Gastrocnemius medialis (tissue), 4 donors: Measurements from ENCODE around the gene PIGH.

ENCODE experiments used
- POLR2A ChIP-seq, 2 donors: fragments of 450-650 bp; IDR thresholded peaks; one replicate each; pipeline ENCODE4 v1.6.1; 2017; ENCODE audit warnings: antibody characterized with exemption in 2 of 2, mild to moderate bottlenecking in 2 of 2, moderate library complexity in 2 of 2
- TF ChIP-seq, protein P1 (sequence below), 5 experiments: fragments of 450-650 bp in 3 of 5; fragments of 200-600 bp in 2 of 5; sonication (generic) in 2 of 5; IDR thresholded peaks in 4 of 5; conservative IDR thresholded peaks in 1 of 5; 1 replicate in 4 of 5; 2 replicates in 1 of 5; pipeline ENCODE4 v1.5.1; 2016 to 2019; ENCODE audit warnings: antibody characterized with exemption in 5 of 5, mild to moderate bottlenecking in 3 of 5, moderate library complexity in 3 of 5

- TF ChIP-seq, protein P1, sequence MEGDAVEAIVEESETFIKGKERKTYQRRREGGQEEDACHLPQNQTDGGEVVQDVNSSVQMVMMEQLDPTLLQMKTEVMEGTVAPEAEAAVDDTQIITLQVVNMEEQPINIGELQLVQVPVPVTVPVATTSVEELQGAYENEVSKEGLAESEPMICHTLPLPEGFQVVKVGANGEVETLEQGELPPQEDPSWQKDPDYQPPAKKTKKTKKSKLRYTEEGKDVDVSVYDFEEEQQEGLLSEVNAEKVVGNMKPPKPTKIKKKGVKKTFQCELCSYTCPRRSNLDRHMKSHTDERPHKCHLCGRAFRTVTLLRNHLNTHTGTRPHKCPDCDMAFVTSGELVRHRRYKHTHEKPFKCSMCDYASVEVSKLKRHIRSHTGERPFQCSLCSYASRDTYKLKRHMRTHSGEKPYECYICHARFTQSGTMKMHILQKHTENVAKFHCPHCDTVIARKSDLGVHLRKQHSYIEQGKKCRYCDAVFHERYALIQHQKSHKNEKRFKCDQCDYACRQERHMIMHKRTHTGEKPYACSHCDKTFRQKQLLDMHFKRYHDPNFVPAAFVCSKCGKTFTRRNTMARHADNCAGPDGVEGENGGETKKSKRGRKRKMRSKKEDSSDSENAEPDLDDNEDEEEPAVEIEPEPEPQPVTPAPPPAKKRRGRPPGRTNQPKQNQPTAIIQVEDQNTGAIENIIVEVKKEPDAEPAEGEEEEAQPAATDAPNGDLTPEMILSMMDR (IDR thresholded peaks at IDR 0.05 in 4 of 5, conservative IDR thresholded peaks at IDR 0.05 in 1 of 5): no peak
- TF ChIP-seq POLR2A (IDR thresholded peaks at IDR 0.05): no peak
Measured at GRCh38 chr14:67574156-67574555, 25.9 kb downstream of the PIGH start.
